Endodermal cell (in vitro differentiated cells): ENCODE measurements around the gene MRPL14. TPM values are rescaled to one million over a fixed set of nuclear protein-coding genes. Genes with fewer than 3 reads are reported as not detected.
A peak's percentile ranks its signal among the peaks of the same experiment; 100 is the strongest.

Experiments used
- DNase-seq: peaks from one replicate; pipeline ENCODE4 v3.0.0-alpha.2; 2017
- H3K27ac ChIP-seq: 2 replicates; pipeline ENCODE4 v1.5.1; 2013; ENCODE audit warnings: mild to moderate bottlenecking, low read depth, low read length, moderate library complexity
- H3K27me3 ChIP-seq: 2 replicates; pipeline ENCODE4 v1.6.1; 2013; ENCODE audit warnings: mild to moderate bottlenecking, low read length, moderate library complexity; ENCODE audit not compliant: insufficient read depth, control insufficient read depth, poor library complexity, severe bottlenecking
- H3K36me3 ChIP-seq: 2 replicates; pipeline ENCODE4 v1.7.0; 2013; ENCODE audit warnings: mild to moderate bottlenecking, low read length, moderate library complexity; ENCODE audit not compliant: control insufficient read depth, insufficient read depth
- H3K4me1 ChIP-seq: one replicate; pipeline ENCODE4 v1.7.0; 2013; ENCODE audit warnings: low read length; ENCODE audit not compliant: control insufficient read depth, insufficient read depth
- H3K4me3 ChIP-seq: 2 replicates; pipeline ENCODE4 v1.5.1; 2013; ENCODE audit warnings: mild to moderate bottlenecking, low read length, moderate library complexity
- H3K9ac ChIP-seq: 2 replicates; pipeline ENCODE4 v1.6.1; 2013; ENCODE audit warnings: mild to moderate bottlenecking, low read length, moderate library complexity; ENCODE audit not compliant: poor library complexity, severe bottlenecking; ENCODE audit errors: extremely low read depth
- H3K9me3 ChIP-seq: 2 replicates; pipeline ENCODE4 v1.6.1; 2013; ENCODE audit warnings: mild to moderate bottlenecking, low read length, moderate library complexity; ENCODE audit not compliant: control insufficient read depth
- H3K27ac Mint-ChIP-seq: 2 replicates; pipeline ENCODE4 v1.8.0; 2020; ENCODE audit warnings: mixed read lengths
- H3K27me3 Mint-ChIP-seq: 2 replicates; pipeline ENCODE4 v1.8.0; 2021; ENCODE audit warnings: mild to moderate bottlenecking, mixed read lengths; ENCODE audit not compliant: insufficient read depth
- H3K36me3 Mint-ChIP-seq: 2 replicates; pipeline ENCODE4 v1.8.0; 2020; ENCODE audit warnings: low read depth, mixed read lengths
- H3K4me1 Mint-ChIP-seq: 2 replicates; pipeline ENCODE4 v1.8.0; 2020; ENCODE audit warnings: mixed read lengths
- H3K4me3 Mint-ChIP-seq: 2 replicates; pipeline ENCODE4 v1.8.0; 2020; ENCODE audit warnings: mild to moderate bottlenecking, moderate library complexity, mixed read lengths
- H3K9me3 Mint-ChIP-seq: 2 replicates; pipeline ENCODE4 v1.8.0; 2020; ENCODE audit warnings: mild to moderate bottlenecking, mixed read lengths
- whole genome bisulfite sequencing, 2 experiments: methylation state at CpG; one replicate each; pipeline versions ENCODE4 v1.1.5 to v1.1.7; 2013; ENCODE audit warnings: missing lambda C conversion rate in 2 of 2, mixed read lengths in 1 of 2; ENCODE audit not compliant: insufficient coverage in 1 of 2, insufficient read length in 1 of 2; 5-methylcytosine and 5-hydroxymethylcytosine counted together
- total RNA-seq, 2 donors: library from RNA; stranded (reverse); fragmentation: NEBNext Ultra II Directional in 1 of 2; extraction: Animal tissue kit (Norgen Biotek cat#: 25700) in 1 of 2; gene quantifications; 2 replicates in 1 of 2; 3 replicates in 1 of 2; pipeline ENCODE4 v1.2.1, GENCODE V29; 2021
- TF ChIP-seq, protein P1 (sequence below): fragments of 200-600 bp; sonication (generic); conservative IDR thresholded peaks from 2 replicates; pipeline ENCODE4 v1.5.0; 2021; ENCODE audit warnings: antibody characterized with exemption, mild to moderate bottlenecking

The MRPL14 gene
- total RNA-seq, 2 donors from 2014 or later, result 66.5 to 69.6 TPM

DNA sequence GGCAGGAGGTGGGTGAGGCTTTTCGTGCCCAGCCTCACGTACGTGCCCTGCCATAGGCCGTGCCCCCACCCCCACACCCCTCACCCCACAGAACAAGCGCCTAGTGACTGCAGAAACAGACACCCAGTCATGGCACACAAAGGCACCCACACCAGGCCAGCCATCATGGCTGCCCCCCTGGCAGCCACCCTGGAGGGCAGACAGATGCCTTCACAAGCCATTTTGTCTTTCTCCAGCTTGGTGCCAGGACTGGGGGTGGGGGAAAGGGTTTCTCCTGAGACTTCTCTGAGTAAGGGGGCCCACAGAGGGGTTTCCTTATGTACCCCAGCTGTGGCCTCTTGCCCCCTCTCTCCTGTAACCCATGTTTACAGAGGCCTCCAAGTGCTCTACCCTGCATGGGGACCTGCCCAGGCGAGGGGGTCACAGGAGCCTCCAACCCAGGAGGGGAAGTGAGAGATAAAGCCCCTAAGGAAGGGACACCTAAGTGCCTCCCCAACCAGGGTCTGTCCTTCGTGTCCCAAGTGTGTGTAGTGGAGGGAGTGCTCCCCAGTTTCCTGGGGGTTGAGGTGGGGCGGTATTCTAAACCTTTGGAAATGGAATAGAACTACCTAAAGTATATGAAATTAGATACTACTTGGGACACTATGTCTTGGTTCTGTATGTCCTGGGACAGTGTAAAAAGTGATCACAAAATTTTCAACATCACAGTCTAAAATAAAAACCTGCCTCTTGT lies 49.9 kb downstream of the MRPL14 start:
- Mint-ChIP-seq H3K4me3 (no peak overlapping the region), H3K4me1 (peaks cover 16% of the 10 kb centered on the region)

DNA sequence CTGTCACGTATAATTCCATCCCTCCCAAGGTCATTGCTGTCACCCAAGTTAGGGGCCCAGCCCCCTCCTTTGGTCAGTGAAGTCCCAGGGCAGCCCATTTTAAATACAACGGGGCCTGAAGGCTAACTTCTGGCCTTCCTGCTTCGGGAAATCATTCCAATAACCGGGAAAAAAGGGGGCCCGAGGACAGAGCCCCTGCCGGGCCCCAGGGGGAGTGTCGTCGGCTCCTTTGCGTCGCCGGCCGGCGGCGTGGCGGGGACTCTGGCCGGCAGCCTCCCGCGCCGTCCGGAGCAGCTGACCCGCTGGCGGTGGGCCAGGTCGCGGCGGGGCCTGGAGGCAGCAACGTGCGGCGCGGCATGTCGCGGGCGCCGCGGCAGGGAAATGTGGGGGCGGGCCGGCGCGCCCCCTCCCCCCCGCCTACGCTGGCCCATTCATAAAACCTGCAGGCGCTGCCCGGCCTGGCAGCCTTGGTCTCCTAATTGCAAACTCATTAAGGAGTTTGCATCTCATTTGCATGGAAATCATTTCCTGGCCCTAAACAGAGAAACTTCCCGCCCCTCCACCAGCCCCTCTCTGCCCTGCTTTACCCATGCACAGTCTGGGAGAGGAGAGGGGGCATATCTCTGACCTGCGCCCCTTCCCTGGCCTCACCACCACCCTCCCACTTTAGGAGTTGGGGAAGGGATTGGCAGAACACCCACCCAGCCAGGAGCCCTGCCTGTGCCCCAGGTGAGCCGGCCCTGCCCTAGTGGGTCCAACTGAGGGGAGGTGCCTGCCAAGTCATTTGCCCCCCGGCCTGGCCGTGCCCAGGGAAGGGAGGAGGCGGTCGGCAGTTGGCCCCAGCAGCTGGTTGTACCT lies 50.7 kb downstream of the MRPL14 start:
- Histone ChIP-seq H3K9ac (no peak overlapping the region), H3K9me3 (no peaks in the 10 kb centered on the region), H3K4me3 (no peak overlapping the region), H3K27ac (no peak overlapping the region), H3K27me3 (no peaks in the 10 kb centered on the region), H3K36me3 (no peaks in the 10 kb centered on the region), H3K4me1 (peaks cover 12% of the 10 kb centered on the region)
- Mint-ChIP-seq H3K27me3 (no peaks in the 10 kb centered on the region), H3K4me1 (peaks cover 16% of the 10 kb centered on the region), H3K4me3 (peak overlapping the region; percentile 33), H3K9me3 (no peaks in the 10 kb centered on the region), H3K36me3 (no peaks in the 10 kb centered on the region), H3K27ac (no peak overlapping the region)
- TF ChIP-seq, protein P1, sequence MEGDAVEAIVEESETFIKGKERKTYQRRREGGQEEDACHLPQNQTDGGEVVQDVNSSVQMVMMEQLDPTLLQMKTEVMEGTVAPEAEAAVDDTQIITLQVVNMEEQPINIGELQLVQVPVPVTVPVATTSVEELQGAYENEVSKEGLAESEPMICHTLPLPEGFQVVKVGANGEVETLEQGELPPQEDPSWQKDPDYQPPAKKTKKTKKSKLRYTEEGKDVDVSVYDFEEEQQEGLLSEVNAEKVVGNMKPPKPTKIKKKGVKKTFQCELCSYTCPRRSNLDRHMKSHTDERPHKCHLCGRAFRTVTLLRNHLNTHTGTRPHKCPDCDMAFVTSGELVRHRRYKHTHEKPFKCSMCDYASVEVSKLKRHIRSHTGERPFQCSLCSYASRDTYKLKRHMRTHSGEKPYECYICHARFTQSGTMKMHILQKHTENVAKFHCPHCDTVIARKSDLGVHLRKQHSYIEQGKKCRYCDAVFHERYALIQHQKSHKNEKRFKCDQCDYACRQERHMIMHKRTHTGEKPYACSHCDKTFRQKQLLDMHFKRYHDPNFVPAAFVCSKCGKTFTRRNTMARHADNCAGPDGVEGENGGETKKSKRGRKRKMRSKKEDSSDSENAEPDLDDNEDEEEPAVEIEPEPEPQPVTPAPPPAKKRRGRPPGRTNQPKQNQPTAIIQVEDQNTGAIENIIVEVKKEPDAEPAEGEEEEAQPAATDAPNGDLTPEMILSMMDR, result peak; percentile 39
- 14 to 33% methylated on average over 16 to 48 of the region's 49 CpGs for WGBS, 2 experiments
- peak; percentile 72 for DNase-seq

More for the DNA sequence above, 49.9 kb downstream of the MRPL14 start:
- no peak overlapping the region for H3K27ac ChIP-seq
- no peaks in the 10 kb centered on the region for H3K9me3 Mint-ChIP-seq
- H3K4me3 ChIP-seq, result no peak overlapping the region
- H3K27me3 ChIP-seq, result no peaks in the 10 kb centered on the region
- H3K27me3 Mint-ChIP-seq, result no peaks in the 10 kb centered on the region
- no peaks in the 10 kb centered on the region for H3K9me3 ChIP-seq
- H3K4me1 ChIP-seq, result peaks cover 12% of the 10 kb centered on the region
- DNase-seq, result no peak
- H3K36me3 ChIP-seq, result no peaks in the 10 kb centered on the region
- no peak overlapping the region for H3K27ac Mint-ChIP-seq
- H3K36me3 Mint-ChIP-seq, result no peaks in the 10 kb centered on the region
- TF ChIP-seq, protein P1, result no peak
- WGBS, 2 experiments, result 95 to 100% methylated on average over 2 to 6 of the region's 8 CpGs
- H3K9ac ChIP-seq, result no peak overlapping the region

DNA sequence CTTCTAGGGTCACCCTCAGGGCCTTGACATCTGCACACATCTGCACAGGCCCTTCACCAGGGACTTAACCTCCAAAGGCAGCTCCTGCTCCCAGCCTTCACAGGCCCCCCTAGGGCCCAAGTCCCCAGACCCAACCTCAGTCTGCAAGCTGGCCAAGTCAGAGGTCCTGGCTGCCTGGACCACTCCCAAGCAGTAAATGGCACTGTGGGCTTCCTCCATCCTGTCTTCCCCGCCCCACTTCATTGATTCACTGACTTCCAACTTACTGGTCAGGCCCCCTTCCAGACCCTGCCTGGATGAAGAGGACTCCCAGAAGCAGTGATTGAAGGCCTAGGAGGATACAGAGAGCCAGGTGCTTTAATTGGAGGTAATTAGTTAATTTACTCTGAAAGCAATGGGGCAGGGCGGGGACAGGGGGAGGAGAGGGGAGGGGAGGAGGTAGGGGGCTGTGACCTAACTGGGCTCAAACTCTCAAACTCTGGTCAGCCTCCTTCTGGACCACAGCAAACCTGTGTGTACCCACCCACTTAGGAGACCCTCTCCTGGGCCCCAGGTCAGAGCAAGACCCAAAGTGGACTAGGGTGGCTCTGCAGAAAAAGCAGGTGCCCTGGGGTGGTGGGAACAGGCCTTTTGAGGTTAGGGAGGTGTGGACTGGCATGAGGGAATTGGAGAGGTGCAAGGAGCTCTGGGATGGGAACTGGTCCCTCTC lies 51.5 kb downstream of the MRPL14 start:
- no peaks in the 10 kb centered on the region for H3K9me3 Mint-ChIP-seq
- Histone ChIP-seq H3K4me1 (peaks cover 12% of the 10 kb centered on the region), H3K27me3 (no peaks in the 10 kb centered on the region), H3K9ac (no peak overlapping the region), H3K4me3 (no peak overlapping the region), H3K9me3 (no peaks in the 10 kb centered on the region), H3K27ac (no peak overlapping the region), H3K36me3 (no peaks in the 10 kb centered on the region)
- peaks cover 16% of the 10 kb centered on the region for H3K4me1 Mint-ChIP-seq
- TF ChIP-seq, protein P1, result no peak
- H3K36me3 Mint-ChIP-seq, result no peaks in the 10 kb centered on the region
- no peak for DNase-seq
- no peak overlapping the region for H3K27ac Mint-ChIP-seq
- H3K27me3 Mint-ChIP-seq, result peaks cover 5% of the 10 kb centered on the region
- H3K4me3 Mint-ChIP-seq, result peak overlapping the region; percentile 33
- 89% methylated on average over 2 of the region's 2 CpGs; no CpG with 5 or more reads in 1 of the 2 experiments for WGBS, 2 experiments
